ENCODE data around the gene ARV1. TPM values are rescaled to one million over a fixed set of nuclear protein-coding genes. Genes with fewer than 3 reads are reported as not detected.

ARV1 gene
- total and polyA plus RNA-seq, 2 of the 13 experiments (the other 11 are each of a cell fraction or from before 2014, with no cell fraction given), result 13.0 to 15.2 TPM

- intact Hi-C loops (cut with micrococcal nuclease; ENCODE audit: unreplicated experiment), result no loop called here
- no peaks in the 10 kb centered on the region for H3K36me3 ChIP-seq (replicated peaks in 1 of 2; ENCODE audit: control insufficient read depth in 1 of 2, insufficient read depth in 2 of 2, low read length in 2 of 2)
- H4K20me1 ChIP-seq (ENCODE audit: insufficient read depth, low read length), result no peaks in the 10 kb centered on the region
- BruUV-seq (replicated peaks), result no TSS peak
- H3K4me1 ChIP-seq (ENCODE audit: insufficient read depth, low read length), result peaks cover 18% of the 10 kb centered on the region
- ChIA-PET CTCF (ENCODE audit: low intra/inter-chr PET ratio, low total read pairs) (no interaction called here), POLR2A (no interaction called here)
- 13% methylated on average over 23 of the region's 37 CpGs for WGBS (ENCODE audit: low lambda C conversion rate)
- H3K4me3 ChIP-seq (replicated peaks in 1 of 3; ENCODE audit: insufficient read depth in 1 of 3, low read depth in 2 of 3, low read length in 3 of 3), result peak overlapping the region; percentile 4 to 54 (median 39); a peak in 3 of 6 replicates
- no peak for FAIRE-seq
- peaks cover 14% of the 10 kb centered on the region for H3K9me3 ChIP-seq (ENCODE audit: low read length)
- TF ChIP-seq ZNF619 (CRISPR knock-in tag; IDR thresholded peaks at IDR 0.05) (no peak), ARHGAP35 (CRISPR knock-in tag; IDR thresholded peaks at IDR 0.05; ENCODE audit: borderline replicate concordance) (no peak), PATZ1 (CRISPR knock-in tag; IDR thresholded peaks at IDR 0.05) (0 out of 2 replicates have a peak, but pooled peaks have one; percentile 17)
- no peaks in the 10 kb centered on the region for H3K79me2 ChIP-seq (ENCODE audit: insufficient read depth, low read length)
- in situ Hi-C loops (cut with HindIII; ENCODE audit: extremely low pct_ligation_motif_present, low pct_unique_long_range_greater_than_20kb), result no loop called here
- DNase-seq (ENCODE audit: low spot score), result no peak
- no peak overlapping the region for H3K27ac ChIP-seq (ENCODE audit: extremely low read length, insufficient read depth, low read length)
- ATAC-seq, result peak; percentile 49
- H3K4me2 ChIP-seq (ENCODE audit: low read depth, low read length), result peak overlapping the region; percentile 67
- H2AFZ ChIP-seq (ENCODE audit: low read length), result no peak overlapping the region
- no peak overlapping the region for H3K9ac ChIP-seq (ENCODE audit: insufficient read depth, low read depth, low read length)
- H3K27me3 ChIP-seq (ENCODE audit: control insufficient read depth in 1 of 2, insufficient read depth in 2 of 2, low read length in 2 of 2), result peaks cover 7 to 46% of the 10 kb centered on the region in 2 experiments
Measured at GRCh38 chr1:231040800-231041718, 62.2 kb downstream of the ARV1 start.

GRCh38 chr1:231041719-231042261 is 62.9 kb downstream of the ARV1 start:
- no TSS peak for BruUV-seq (replicated peaks)
- WGBS (ENCODE audit: low lambda C conversion rate), result 49% methylated on average over 9 of the region's 9 CpGs
- no peak for TF ChIP-seq ZNF513 (CRISPR knock-in tag; conservative IDR thresholded peaks at IDR 0.05)
- no peak for TF ChIP-seq ZNF777 (CRISPR knock-in tag; IDR thresholded peaks at IDR 0.05)
- no peak for TF ChIP-seq TGIF2 (CRISPR knock-in tag; IDR thresholded peaks at IDR 0.05)
- no peak for TF ChIP-seq DRAP1 (CRISPR knock-in tag; IDR thresholded peaks at IDR 0.05)
- no peak for TF ChIP-seq NCOR1 (IDR thresholded peaks at IDR 0.05; ENCODE audit: borderline replicate concordance, low read length)
- H3K36me3 ChIP-seq (replicated peaks in 1 of 2; ENCODE audit: control insufficient read depth in 1 of 2, insufficient read depth in 2 of 2, low read length in 2 of 2), result no peaks in the 10 kb centered on the region
- H3K27ac ChIP-seq (ENCODE audit: extremely low read length, insufficient read depth, low read length), result no peak overlapping the region
- ChIA-PET POLR2A (no interaction called here), CTCF (ENCODE audit: low intra/inter-chr PET ratio, low total read pairs) (no interaction called here)
- no peak for DNase-seq (ENCODE audit: low spot score)
- no peak overlapping the region for H3K4me2 ChIP-seq (ENCODE audit: low read depth, low read length)
- no peak for ATAC-seq
- H3K9me3 ChIP-seq (ENCODE audit: low read length), result peaks cover 14% of the 10 kb centered on the region
- no peaks in the 10 kb centered on the region for H4K20me1 ChIP-seq (ENCODE audit: insufficient read depth, low read length)
- no peak overlapping the region for H2AFZ ChIP-seq (ENCODE audit: low read length)
- no peak for FAIRE-seq
- H3K4me1 ChIP-seq (ENCODE audit: insufficient read depth, low read length), result peaks cover 18% of the 10 kb centered on the region
- H3K9ac ChIP-seq (ENCODE audit: insufficient read depth, low read depth, low read length), result no peak overlapping the region
- H3K79me2 ChIP-seq (ENCODE audit: insufficient read depth, low read length), result no peaks in the 10 kb centered on the region
- no peak overlapping the region for H3K4me3 ChIP-seq (replicated peaks in 1 of 3; ENCODE audit: insufficient read depth in 1 of 3, low read depth in 2 of 3, low read length in 3 of 3)
- intact Hi-C loops (cut with micrococcal nuclease; ENCODE audit: unreplicated experiment), result no loop called here
- H3K27me3 ChIP-seq (ENCODE audit: control insufficient read depth in 1 of 2, insufficient read depth in 2 of 2, low read length in 2 of 2), result peaks cover 7 to 46% of the 10 kb centered on the region in 2 experiments
- in situ Hi-C loops (cut with HindIII; ENCODE audit: extremely low pct_ligation_motif_present, low pct_unique_long_range_greater_than_20kb), result no loop called here

Measured in HepG2 (cell line).